HG03159 (cell line): Measurements from ENCODE around the gene NME4.

ENCODE experiments used
- ATAC-seq: cut with Tn5 transposase; IDR thresholded peaks from one replicate; pipeline ENCODE4 v1.9.1; 2021; ENCODE audit warnings: mild to moderate bottlenecking, moderate library complexity; ENCODE audit not compliant: unreplicated experiment

NME4 gene

DNA sequence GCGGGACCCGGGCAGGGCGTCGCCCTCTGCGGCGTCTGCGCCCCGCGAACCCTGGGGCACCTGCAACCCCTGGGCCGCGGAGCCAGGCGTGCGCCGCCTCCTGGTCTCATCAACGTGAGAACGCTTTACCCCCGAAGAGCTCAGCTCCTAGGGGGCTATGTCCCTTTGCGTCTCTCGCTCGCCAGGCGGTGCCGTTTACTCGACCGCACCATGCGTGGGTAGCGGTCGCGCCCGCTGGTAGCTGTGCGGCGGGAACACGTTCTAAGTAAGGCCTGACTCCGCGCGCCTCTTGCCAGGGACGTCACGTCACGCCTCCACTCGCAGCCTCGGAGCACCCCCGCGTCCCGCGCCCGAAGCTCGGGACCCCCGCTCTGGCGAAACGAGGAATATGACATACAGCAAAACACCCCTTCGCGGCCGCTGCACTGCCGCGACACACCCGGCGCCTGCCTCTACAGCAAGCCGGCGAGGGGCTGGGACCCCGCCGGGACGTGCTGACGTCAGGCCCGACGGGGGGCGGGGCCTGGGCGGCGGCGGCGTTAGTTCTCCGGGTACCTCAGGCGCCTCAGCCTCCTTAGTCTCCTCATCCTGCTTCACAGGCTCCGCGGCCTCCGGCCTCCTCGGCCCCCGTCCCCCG is 28.2 kb downstream of the NME4 start, which contains the start of gene RAB11FIP3:
Gene RAB11FIP3 (plus strand): TSS at position 568 of the 637 bp plus-strand sequence. CDS start 358 bp downstream, outside the sequence.
- peak; percentile 83 for ATAC-seq

DNA sequence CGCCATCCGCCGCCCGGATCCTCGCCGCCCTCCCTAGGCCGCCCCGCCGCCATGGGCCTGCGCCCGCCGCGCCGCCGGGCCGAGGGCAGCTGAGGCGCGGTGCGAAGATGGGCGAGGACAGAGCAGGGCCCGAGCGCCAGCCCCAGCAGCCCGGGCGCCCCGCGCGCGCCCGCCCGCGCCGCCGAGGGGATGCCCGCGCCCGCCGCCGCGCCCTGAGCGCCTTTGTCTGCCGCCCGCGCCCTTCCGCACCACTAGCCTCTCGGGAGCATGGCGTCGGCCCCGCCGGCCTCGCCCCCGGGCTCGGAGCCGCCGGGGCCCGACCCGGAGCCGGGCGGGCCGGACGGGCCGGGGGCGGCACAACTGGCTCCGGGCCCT is 28.7 kb downstream of the NME4 start:
- ATAC-seq: peak; percentile 42

DNA sequence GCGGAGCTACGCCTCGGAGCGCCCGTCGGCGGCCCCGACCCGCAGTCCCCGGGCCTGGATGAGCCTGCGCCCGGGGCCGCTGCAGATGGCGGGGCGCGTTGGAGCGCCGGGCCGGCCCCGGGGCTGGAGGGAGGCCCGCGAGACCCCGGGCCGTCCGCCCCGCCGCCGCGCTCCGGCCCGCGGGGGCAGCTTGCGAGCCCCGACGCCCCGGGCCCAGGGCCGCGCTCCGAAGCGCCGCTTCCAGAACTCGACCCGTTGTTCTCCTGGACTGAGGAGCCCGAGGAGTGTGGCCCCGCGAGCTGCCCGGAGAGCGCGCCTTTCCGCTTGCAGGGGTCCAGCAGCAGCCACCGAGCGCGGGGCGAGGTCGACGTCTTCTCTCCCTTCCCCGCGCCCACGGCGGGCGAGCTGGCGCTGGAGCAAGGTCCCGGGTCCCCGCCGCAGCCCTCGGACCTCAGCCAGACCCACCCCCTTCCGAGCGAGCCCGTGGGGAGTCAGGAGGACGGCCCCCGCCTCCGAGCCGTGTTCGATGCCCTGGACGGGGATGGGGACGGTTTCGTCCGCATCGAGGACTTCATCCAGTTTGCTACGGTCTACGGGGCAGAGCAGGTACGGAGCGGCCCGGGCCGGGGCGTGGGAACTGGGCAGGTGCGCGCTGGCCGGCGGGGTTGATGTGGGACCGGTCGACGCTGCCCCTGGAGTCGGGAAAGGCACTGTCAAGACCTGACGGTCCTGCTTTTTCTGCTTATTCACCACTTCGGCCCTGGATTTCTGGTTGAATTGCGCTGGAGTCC is 29.3 kb downstream of the NME4 start:
- ATAC-seq: peak; percentile 8

DNA sequence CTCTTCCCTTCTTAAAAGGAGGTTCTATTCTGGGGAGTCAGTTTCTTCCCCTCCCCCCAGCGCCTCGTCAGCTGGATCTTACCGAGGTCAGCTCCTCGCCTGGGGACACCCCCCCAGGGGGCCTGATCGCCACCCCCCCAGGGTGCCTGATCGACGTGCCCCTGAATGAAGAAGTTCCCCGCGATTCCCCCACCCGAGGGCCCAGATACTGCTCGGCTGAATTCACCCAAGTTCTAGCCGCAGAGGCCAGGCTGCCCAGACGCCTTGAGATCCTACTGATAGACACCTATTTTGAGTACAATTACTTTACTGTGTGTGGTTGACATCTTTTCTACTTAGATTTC is 29.9 kb downstream of the NME4 start:
- ATAC-seq: no peak

- ATAC-seq: no peak
These were observed 30.3 kb downstream of the NME4 start for GRCh38 chr16:427250-427649.

DNA sequence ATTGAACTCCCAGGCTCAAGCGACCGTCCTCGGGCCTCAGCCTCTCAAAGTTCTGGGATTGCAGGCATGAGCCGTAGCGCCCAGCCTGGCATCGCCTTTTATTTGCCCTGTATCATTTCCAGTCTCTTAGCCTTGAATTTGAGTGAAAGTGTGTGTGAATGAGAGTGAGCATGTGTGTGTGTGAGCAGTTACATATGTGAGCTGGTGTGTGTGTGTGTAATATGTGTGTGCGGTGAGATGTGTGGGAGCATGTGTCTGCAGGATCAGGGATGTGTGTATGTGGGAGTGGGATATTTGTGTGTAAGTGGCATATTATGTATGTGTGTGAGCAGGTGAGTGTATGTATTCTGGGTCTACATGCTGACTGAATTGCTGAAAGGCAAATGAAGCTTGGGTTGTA is 33.9 kb downstream of the NME4 start:
- ATAC-seq: no peak

GRCh38 chr16:440627-441026 is 43.6 kb downstream of the NME4 start:
- no peak for ATAC-seq

- no peak for ATAC-seq
These were observed 44.4 kb downstream of the NME4 start for GRCh38 chr16:441447-441846.

GRCh38 chr16:442976-443375 is 46.0 kb downstream of the NME4 start:
- no peak for ATAC-seq

DNA sequence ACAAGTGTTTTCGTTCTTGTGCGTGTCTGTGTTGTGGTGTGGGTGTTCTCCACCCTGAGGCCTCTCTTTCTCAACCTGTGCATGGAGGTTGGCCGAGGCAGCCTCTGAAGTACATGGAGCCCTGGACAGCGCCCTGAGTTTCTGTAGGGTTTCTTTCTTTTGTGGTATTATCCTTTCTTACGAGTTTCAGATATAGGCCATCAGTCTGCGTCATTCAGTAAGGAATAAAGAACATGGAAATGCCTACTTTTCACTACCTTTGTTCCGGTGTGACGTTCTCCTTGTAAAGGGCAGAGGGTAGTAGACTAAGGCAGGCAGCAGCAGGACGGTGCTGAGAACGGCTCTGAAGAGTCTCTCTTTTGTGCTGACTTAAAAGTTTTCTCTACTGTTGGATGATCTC is 47.0 kb downstream of the NME4 start:
- ATAC-seq: no peak

DNA sequence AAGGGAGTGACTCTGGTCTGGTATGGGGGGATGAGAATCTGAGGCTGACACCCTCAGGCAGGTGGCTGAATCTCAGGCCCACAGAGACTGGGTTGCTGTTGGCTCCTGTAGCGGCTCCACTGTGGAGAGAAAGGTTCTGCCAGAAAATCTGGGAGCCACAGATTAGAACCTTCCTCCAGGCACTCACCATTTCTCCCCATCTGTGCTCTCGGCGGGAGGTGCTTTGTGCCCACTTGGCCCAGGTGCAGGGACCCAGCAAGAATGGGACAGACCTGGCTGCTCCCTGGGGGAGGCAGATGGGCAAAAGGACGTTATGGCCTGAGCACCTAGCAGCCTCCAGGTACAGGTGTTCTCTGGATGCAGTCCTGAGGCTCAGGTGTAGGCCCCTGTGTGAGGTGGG is 48.6 kb downstream of the NME4 start:
- ATAC-seq: no peak
